Measurements from ENCODE around the gene CDX1. TPM values are rescaled to one million over a fixed set of nuclear protein-coding genes. Genes with fewer than 3 reads are reported as not detected.

The CDX1 gene
- total RNA-seq, 1 experiment from 2014 or later: not detected

- intact Hi-C loops (cut with micrococcal nuclease): loop anchor here (10.0 kb wide), 1 partner anchor 303 kb away; no protein-coding TSS in a partner anchor
- Histone ChIP-seq H3K4me3 (ENCODE audit: low read length) (no peak overlapping the region), H3K27ac (ENCODE audit: low read length) (no peak overlapping the region), H3K9me3 (ENCODE audit: low read length) (no peaks in the 10 kb centered on the region), H3K4me2 (ENCODE audit: low read length) (no peak overlapping the region), H3K36me3 (ENCODE audit: low read depth, low read length) (no peaks in the 10 kb centered on the region), H3K79me2 (ENCODE audit: low read length) (no peaks in the 10 kb centered on the region), H3K9ac (ENCODE audit: low read length) (no peak overlapping the region), H4K20me1 (ENCODE audit: low read length) (no peaks in the 10 kb centered on the region), H3K27me3 (ENCODE audit: low read length) (no peaks in the 10 kb centered on the region), H2AFZ (ENCODE audit: low read length) (no peak overlapping the region), H3F3A (ENCODE audit: low read length, unreplicated experiment) (no peaks in the 10 kb centered on the region), H3K4me1 (ENCODE audit: insufficient read depth, low read length) (peaks cover 6% of the 10 kb centered on the region; the same call in 1 of the 2 replicates), H3K9me2 (replicated peaks; ENCODE audit: low read length) (no peaks in the 10 kb centered on the region)
- BruUV-seq (replicated peaks): no TSS peak
- ChIA-PET POLR2A (ENCODE audit: unreplicated experiment) (no interaction called here), CTCF (no interaction called here)
- DNase-seq (no peak), ATAC-seq (no peak)
- TF ChIP-seq EZH2 (IDR thresholded peaks at IDR 0.05; ENCODE audit: low read length, unreplicated experiment) (no peak), CTCF (conservative IDR thresholded peaks at IDR 0.05; ENCODE audit: low read depth, low read length) (no peak)
Measured at GRCh38 chr5:150131461-150131860, 35.1 kb upstream of the CDX1 start.

- ChIA-PET POLR2A (ENCODE audit: unreplicated experiment) (no interaction called here), CTCF (interaction anchor here (0.6 kb wide), 1 partner anchor 142 kb away, joined by 3 read pairs; no protein-coding TSS in a partner anchor)
- H3K27ac ChIP-seq (ENCODE audit: low read length): no peak overlapping the region
- H3K27me3 ChIP-seq (ENCODE audit: low read length): no peaks in the 10 kb centered on the region
- H3K79me2 ChIP-seq (ENCODE audit: low read length): no peaks in the 10 kb centered on the region
- no TSS peak for BruUV-seq (replicated peaks)
- DNase-seq (no peak), ATAC-seq (no peak)
- TF ChIP-seq CTCF (conservative IDR thresholded peaks at IDR 0.05; ENCODE audit: low read depth, low read length) (no peak), EZH2 (IDR thresholded peaks at IDR 0.05; ENCODE audit: low read length, unreplicated experiment) (no peak), EZH2phosphoT487 (IDR thresholded peaks at IDR 0.05; ENCODE audit: borderline replicate concordance, low read length) (no peak)
- H2AFZ ChIP-seq (ENCODE audit: low read length): no peak overlapping the region
- H3K9me2 ChIP-seq (replicated peaks; ENCODE audit: low read length): no peaks in the 10 kb centered on the region
- H3K9ac ChIP-seq (ENCODE audit: low read length): no peak overlapping the region
- H4K20me1 ChIP-seq (ENCODE audit: low read length): no peaks in the 10 kb centered on the region
- H3K36me3 ChIP-seq (ENCODE audit: low read depth, low read length): no peaks in the 10 kb centered on the region
- no peaks in the 10 kb centered on the region for H3K9me3 ChIP-seq (ENCODE audit: low read length)
- H3K4me1 ChIP-seq (ENCODE audit: insufficient read depth, low read length): peaks cover 6% of the 10 kb centered on the region; the same call in 1 of the 2 replicates
- no peak overlapping the region for H3K4me3 ChIP-seq (ENCODE audit: low read length)
- no peak overlapping the region for H3K4me2 ChIP-seq (ENCODE audit: low read length)
- H3F3A ChIP-seq (ENCODE audit: low read length, unreplicated experiment): no peaks in the 10 kb centered on the region
- intact Hi-C loops (cut with micrococcal nuclease): loop anchor here (10.0 kb wide), 1 partner anchor 303 kb away; no protein-coding TSS in a partner anchor
Measured at GRCh38 chr5:150131978-150132694, 34.4 kb upstream of the CDX1 start.

DNA sequence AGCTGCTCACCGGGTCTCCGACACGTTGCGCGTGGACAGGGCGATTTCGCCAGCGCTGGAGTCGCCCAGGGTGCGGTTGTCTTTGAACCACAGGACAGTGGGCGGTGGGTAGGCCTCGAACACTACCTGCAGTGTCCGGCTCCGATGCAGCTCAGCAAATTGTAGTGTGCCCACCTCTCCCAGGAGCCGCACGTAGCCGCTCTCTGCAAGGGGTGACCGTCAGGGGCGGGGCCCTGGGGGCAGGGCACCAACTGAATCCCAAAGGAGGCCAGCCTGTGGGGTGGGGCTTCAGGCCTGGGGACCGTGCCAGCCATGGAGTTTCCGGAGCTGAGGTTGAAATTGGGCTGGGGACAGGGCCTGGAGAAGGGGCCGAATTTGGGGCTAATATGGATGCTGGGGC lies 33.8 kb upstream of the CDX1 start:
- no peaks in the 10 kb centered on the region for H4K20me1 ChIP-seq (ENCODE audit: low read length)
- intact Hi-C loops (cut with micrococcal nuclease): loop anchor here (10.0 kb wide), 1 partner anchor 302 kb away; no protein-coding TSS in a partner anchor
- H3K9me2 ChIP-seq (replicated peaks; ENCODE audit: low read length): no peaks in the 10 kb centered on the region
- BruUV-seq (replicated peaks): no TSS peak
- no peak overlapping the region for H3K4me2 ChIP-seq (ENCODE audit: low read length)
- ATAC-seq (no peak), DNase-seq (no peak)
- peaks cover 6% of the 10 kb centered on the region; the same call in 1 of the 2 replicates for H3K4me1 ChIP-seq (ENCODE audit: insufficient read depth, low read length)
- CTCF ChIA-PET: interaction anchor here (0.6 kb wide), 1 partner anchor 142 kb away, joined by 3 read pairs; no protein-coding TSS in a partner anchor
- H3K27me3 ChIP-seq (ENCODE audit: low read length): no peaks in the 10 kb centered on the region
- no peak overlapping the region for H3K9ac ChIP-seq (ENCODE audit: low read length)
- H3K9me3 ChIP-seq (ENCODE audit: low read length): no peaks in the 10 kb centered on the region
- H3F3A ChIP-seq (ENCODE audit: low read length, unreplicated experiment): no peaks in the 10 kb centered on the region
- H2AFZ ChIP-seq (ENCODE audit: low read length): no peak overlapping the region
- no peaks in the 10 kb centered on the region for H3K36me3 ChIP-seq (ENCODE audit: low read depth, low read length)
- TF ChIP-seq EZH2phosphoT487 (IDR thresholded peaks at IDR 0.05; ENCODE audit: borderline replicate concordance, low read length) (no peak), EZH2 (IDR thresholded peaks at IDR 0.05; ENCODE audit: low read length, unreplicated experiment) (no peak), CTCF (conservative IDR thresholded peaks at IDR 0.05; ENCODE audit: low read depth, low read length) (no peak)
- no peak overlapping the region for H3K4me3 ChIP-seq (ENCODE audit: low read length)
- no peaks in the 10 kb centered on the region for H3K79me2 ChIP-seq (ENCODE audit: low read length)
- POLR2A ChIA-PET (ENCODE audit: unreplicated experiment): no interaction called here
- no peak overlapping the region for H3K27ac ChIP-seq (ENCODE audit: low read length)
